RPMI7951 (cell line): ENCODE measurements around the gene APOA5. TPM values are rescaled to one million over a fixed set of nuclear protein-coding genes. Genes with fewer than 3 reads are reported as not detected.
A peak's percentile ranks its signal among the peaks of the same experiment; 100 is the strongest.
"Not testable (repeated sequence)": the region's sequence is repeated elsewhere in the genome, so short reads cannot be mapped to it uniquely, and the experiment has no call there.

Source experiments
- DNase-seq: peaks from one replicate; pipeline ENCODE4 v3.0.0-alpha.2; 2012; ENCODE audit warnings: low read depth
- total RNA-seq: library from RNA; depleted of rRNA; stranded (reverse); fragments of >200 nt; shearing (Covaris generic); gene quantifications from 2 replicates; pipeline ENCODE4 v1.2.3, GENCODE V29; 2014; rRNA removed

The APOA5 gene
- total RNA-seq, 1 experiment from 2014 or later, result not detected

DNA sequence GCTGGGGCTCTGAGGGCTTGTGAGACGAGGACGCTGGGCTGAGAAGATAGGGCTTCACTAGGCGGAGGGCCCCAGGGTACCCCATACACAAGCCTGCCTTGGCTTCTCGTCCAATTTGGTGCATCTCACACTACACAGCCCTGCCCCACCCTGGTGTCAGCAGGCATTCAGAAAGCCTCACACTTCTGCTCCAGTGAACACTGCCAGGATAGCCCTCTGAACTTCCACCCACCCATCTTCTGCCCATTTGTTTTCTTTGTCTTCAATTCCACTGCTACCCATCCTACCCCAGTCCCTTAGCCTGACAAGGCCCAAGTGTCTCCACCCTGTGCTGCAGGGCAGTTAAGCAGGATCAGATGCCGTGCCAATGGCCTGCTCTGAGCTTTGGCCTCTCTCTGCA lies 17.0 kb downstream of the APOA5 start:
- no peak for DNase-seq

GRCh38 chr11:116773203-116774097 lies 18.2 kb downstream of the APOA5 start:
- DNase-seq, result no peak

- DNase-seq, result peak; percentile 83
Observed at GRCh38 chr11:116772443-116773202, 19.1 kb downstream of the APOA5 start, which contains the start of gene BUD13. TSS of gene BUD13 (minus strand) at chr11:116772987. CDS start at chr11:116772964, 23 bp downstream.

DNA sequence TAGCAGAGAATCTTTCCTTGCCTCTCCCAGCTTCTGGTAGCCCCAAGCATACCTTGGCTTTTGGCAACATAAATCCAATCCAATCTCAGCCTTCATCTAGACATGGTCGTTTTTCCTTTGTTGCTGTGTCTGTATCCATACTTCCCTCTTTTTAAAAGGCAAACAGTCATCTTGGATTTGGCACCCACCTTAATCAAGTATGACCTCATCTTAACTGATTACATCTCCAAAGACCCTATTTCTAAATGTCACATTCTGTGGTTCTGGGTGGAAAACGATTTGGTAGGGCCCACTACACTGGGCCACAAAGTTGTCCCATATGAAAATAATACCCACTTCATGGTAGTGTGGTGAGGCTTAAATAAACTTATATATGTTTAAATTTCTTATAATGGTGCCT lies 19.7 kb downstream of the APOA5 start:
- DNase-seq, result no peak

- DNase-seq, result no peak
Observed at GRCh38 chr11:116762132-116762531, 29.5 kb downstream of the APOA5 start.

DNA sequence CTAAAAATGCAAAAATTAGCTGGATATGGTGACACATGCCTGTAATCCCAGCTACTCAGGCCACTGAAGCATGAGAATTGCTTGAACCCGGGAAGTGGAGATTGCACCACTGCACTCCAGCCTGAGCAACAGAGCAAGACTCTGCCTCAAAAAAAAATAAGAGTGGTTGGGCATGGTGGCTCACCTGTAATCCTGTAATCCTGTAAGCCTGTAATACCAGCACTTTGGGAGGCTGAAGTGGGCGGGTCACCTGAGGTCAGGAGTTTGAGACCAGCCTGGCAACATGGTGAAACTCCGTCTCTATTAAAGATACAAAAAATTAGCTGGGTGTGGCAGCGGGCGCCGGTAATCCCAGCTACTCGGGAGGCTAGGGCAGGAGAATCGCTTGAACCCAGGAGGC lies 35.6 kb downstream of the APOA5 start:
- not testable (repeated sequence) for DNase-seq

DNA sequence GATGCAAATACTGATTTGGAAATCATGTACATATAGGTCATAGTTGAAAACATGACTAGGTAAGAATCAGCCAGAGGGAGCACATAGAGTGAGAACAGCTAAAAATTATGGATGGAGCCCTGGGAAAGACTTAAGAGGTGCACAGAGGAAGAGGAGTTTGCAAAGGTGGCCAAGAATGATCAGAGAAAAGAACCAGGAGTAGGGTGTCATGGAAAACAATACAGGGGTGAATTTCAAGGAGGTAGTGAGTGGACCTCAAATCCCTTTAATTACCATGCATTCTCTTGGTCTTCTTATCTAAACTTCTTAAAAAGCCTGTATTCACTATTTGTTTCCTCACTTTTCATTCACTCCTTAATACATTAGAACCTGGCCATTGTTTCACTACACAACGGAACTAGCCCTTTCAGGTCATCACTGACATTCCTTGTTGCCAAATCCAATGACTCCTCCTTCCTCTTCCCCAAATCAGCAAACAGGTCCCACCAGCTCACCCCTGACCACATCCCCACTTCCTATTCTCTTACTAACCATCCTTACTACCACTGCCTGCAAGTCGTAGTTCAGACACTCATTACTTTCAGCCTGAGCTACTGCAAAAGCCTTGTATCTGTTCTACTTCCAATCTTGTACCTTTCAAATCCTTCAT lies 41.5 kb downstream of the APOA5 start:
- no peak for DNase-seq

GRCh38 chr11:116742104-116742503 lies 49.6 kb downstream of the APOA5 start:
- no peak for DNase-seq

- no peak for DNase-seq
Observed at GRCh38 chr11:116740741-116741140, 50.9 kb downstream of the APOA5 start.

Other genes with a start within 250 kb of the APOA5 start
- 19.5 and 23.2 TPM in 2 replicates for gene BUD13, start 18.9 kb downstream of the APOA5 start, total RNA-seq
- 61.7 and 63.3 TPM in 2 replicates for gene ZPR1, start 3.9 kb downstream of the APOA5 start, total RNA-seq
- not detected in 2 replicates for gene APOA4, start 31.4 kb upstream of the APOA5 start, total RNA-seq
- not detected in 2 replicates for gene APOC3, start 38.0 kb upstream of the APOA5 start, total RNA-seq
- gene APOA1, start 45.7 kb upstream of the APOA5 start, total RNA-seq, result 0.48 TPM in 1 of 2 replicates, not detected in the other